ENCODE measurements around the gene CLN6.

DNA sequence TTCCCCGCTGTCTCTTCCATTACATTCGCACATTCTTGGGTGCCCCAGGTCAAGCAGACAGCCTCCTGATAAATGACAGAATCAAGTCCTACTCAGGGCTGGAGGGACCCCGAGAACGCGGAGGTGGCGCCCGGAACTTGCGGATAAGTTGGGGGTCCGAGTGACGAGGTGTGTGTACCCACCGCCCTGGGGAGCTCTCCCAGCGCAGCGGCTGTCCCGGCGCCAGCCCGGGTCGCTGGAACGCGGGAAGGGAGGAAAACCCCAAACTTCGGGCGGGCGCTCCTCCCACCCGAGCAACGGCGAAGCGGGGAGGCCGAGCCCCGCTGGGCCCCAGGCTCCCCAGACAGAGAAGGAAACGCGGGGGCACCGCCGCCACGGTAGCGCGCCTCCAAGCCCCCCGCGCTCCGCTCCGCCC, 550 bp downstream of the CLN6 start:
- TF ChIP-seq, protein P1, sequence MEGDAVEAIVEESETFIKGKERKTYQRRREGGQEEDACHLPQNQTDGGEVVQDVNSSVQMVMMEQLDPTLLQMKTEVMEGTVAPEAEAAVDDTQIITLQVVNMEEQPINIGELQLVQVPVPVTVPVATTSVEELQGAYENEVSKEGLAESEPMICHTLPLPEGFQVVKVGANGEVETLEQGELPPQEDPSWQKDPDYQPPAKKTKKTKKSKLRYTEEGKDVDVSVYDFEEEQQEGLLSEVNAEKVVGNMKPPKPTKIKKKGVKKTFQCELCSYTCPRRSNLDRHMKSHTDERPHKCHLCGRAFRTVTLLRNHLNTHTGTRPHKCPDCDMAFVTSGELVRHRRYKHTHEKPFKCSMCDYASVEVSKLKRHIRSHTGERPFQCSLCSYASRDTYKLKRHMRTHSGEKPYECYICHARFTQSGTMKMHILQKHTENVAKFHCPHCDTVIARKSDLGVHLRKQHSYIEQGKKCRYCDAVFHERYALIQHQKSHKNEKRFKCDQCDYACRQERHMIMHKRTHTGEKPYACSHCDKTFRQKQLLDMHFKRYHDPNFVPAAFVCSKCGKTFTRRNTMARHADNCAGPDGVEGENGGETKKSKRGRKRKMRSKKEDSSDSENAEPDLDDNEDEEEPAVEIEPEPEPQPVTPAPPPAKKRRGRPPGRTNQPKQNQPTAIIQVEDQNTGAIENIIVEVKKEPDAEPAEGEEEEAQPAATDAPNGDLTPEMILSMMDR (IDR thresholded peaks at IDR 0.05) = no peak
- no peak for TF ChIP-seq POLR2A (IDR thresholded peaks at IDR 0.05)

Data from right lobe of liver (tissue), 4 donors.